Measurements from ENCODE around the gene ZNF844.
"Not testable (repeated sequence)": the region's sequence is repeated elsewhere in the genome, so short reads cannot be mapped to it uniquely, and the experiment has no call there.

ZNF844 gene

GRCh38 chr19:12092956-12093355, 28.4 kb downstream of the ZNF844 start:
- DNase-seq: no peak

DNA sequence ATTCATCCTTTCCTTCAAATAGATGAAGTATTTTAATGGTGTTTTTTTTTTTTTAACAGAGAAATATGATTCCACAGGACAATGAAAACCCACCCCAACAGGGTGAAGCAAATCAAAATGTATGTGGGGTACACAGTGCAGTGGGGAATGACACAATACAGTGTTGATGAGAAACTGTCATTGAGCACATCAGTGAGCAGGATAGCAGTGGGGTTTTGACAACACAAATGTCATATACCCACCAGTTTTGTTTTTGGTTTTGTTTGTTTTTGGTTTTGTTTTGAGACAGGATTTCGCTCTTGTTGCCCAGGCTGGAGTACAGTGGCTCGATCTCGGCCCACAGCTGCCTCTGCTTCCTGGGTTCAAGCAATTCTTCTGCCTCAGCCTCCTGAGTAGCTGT, 29.2 kb downstream of the ZNF844 start:
- DNase-seq: no peak

DNA sequence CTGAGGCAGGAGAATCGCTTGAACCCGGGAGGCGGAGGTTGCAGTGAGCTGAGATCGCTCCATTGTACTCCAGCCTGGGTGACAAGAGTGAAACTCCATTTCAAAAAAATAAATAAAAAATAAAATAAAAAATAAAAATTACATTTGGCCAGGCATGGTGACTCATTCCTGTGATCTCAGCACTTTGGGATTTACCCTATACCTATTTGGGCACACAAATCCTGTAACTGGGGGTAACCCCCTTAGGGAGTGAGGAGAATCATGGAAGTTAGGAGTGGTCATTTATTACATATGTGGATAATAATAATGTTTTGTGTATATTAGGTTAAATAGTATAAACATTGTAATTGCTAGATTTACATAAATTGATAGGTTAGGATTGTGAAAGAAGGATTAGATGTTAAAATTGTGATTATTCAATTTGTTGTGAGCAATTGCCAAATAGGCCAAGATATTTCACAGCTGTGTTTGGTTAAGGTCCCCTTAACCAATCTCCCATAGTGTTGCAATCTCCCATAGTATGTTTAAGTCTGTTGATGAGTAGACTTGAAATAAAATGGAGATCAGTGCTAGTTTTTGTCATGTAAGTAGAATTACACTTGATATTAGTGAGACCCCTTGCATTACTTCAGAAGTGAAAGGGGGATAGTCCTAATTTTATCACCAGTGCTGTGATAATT, 30.7 kb downstream of the ZNF844 start:
- DNase-seq: no peak

GRCh38 chr19:12098040-12098439, 33.5 kb downstream of the ZNF844 start:
- no peak for DNase-seq

GRCh38 chr19:12103909-12104308, 39.4 kb downstream of the ZNF844 start:
- DNase-seq: not testable (repeated sequence)

- no peak for DNase-seq
Measured at GRCh38 chr19:12111176-12111575, 46.6 kb downstream of the ZNF844 start.

GRCh38 chr19:12111943-12112637, 47.6 kb downstream of the ZNF844 start:
- no peak for DNase-seq

- DNase-seq: no peak
Measured at GRCh38 chr19:12112701-12113100, 48.2 kb downstream of the ZNF844 start.

- DNase-seq: no peak
Measured at GRCh38 chr19:12113121-12113520, 48.6 kb downstream of the ZNF844 start.

- no peak for DNase-seq
Measured at GRCh38 chr19:12117201-12117970, 52.9 kb downstream of the ZNF844 start.

- no peak for DNase-seq
Measured at GRCh38 chr19:12126707-12127106, 62.2 kb downstream of the ZNF844 start.
